Measurements from ENCODE around the gene IMMP2L. TPM values are rescaled to one million over a fixed set of nuclear protein-coding genes. Genes with fewer than 3 reads are reported as not detected.

IMMP2L gene
- total and polyA plus RNA-seq, 2 of the 13 experiments (the other 11 are each of a cell fraction or from before 2014, with no cell fraction given), result 7.8 to 16.9 TPM

- no peak for TF ChIP-seq PAXIP1 (CRISPR knock-in tag; conservative IDR thresholded peaks at IDR 0.05)
- TF ChIP-seq ZNF530 (CRISPR knock-in tag; IDR thresholded peaks at IDR 0.05; ENCODE audit: low read depth), result no peak
- TF ChIP-seq FOXO1 (CRISPR knock-in tag; IDR thresholded peaks at IDR 0.05), result peak; percentile 68; the same call in 1 of the 2 replicates
- no peak for TF ChIP-seq CAMTA2 (CRISPR knock-in tag; IDR thresholded peaks at IDR 0.05; ENCODE audit: borderline replicate concordance)
- peak in 1 of 2 experiments; percentile 74; a peak in 2 of 4 replicates for TF ChIP-seq EP300 (IDR thresholded peaks at IDR 0.05; ENCODE audit: low read depth in 2 of 2, low read length in 2 of 2)
- peak; percentile 67; the same call in 1 of the 2 replicates for TF ChIP-seq EP300 (CRISPR knock-in tag; IDR thresholded peaks at IDR 0.05; ENCODE audit: borderline replicate concordance)
- no peak for TF ChIP-seq FOXP1 (IDR thresholded peaks at IDR 0.05)
- TF ChIP-seq FOXP1 (CRISPR knock-in tag; IDR thresholded peaks at IDR 0.05), result peak; percentile 60
- no peak for TF ChIP-seq SAP130 (CRISPR knock-in tag; IDR thresholded peaks at IDR 0.05; ENCODE audit: low read depth)
- TF ChIP-seq SP5 (CRISPR knock-in tag; IDR thresholded peaks at IDR 0.05; ENCODE audit: borderline replicate concordance, low read depth), result no peak
- TF ChIP-seq FOXP4 (CRISPR knock-in tag; IDR thresholded peaks at IDR 0.05), result peak; percentile 85
- no peak for TF ChIP-seq CSRNP1 (CRISPR knock-in tag; IDR thresholded peaks at IDR 0.05)
- TF ChIP-seq NCOA2 (CRISPR knock-in tag; IDR thresholded peaks at IDR 0.05), result peak; percentile 80
- TF ChIP-seq IKZF1 (IDR thresholded peaks at IDR 0.05), result no peak
- no peak for TF ChIP-seq ZNF276 (CRISPR knock-in tag; IDR thresholded peaks at IDR 0.05; ENCODE audit: low read depth)
- TF ChIP-seq THRA (CRISPR knock-in tag; IDR thresholded peaks at IDR 0.05; ENCODE audit: borderline replicate concordance), result 0 out of 2 replicates have a peak, but pooled peaks have one; percentile 22
- TF ChIP-seq ZC3H13 (CRISPR knock-in tag; IDR thresholded peaks at IDR 0.05), result no peak
- no peak for TF ChIP-seq ZNF564 (CRISPR knock-in tag; IDR thresholded peaks at IDR 0.05)
- TF ChIP-seq GMEB2 (CRISPR knock-in tag; IDR thresholded peaks at IDR 0.05; ENCODE audit: low read depth), result no peak
Observed at GRCh38 chr7:110677405-110677804, 884.9 kb downstream of the IMMP2L start (continued).

Data from HepG2 (cell line).